Activated effector memory CD4-positive, alpha-beta T cell treated with Interleukin-2 at 50 U/mL for 16 hours (primary cell): ENCODE data around the gene ARIH1.
"Not testable (repeated sequence)": the region's sequence is repeated elsewhere in the genome, so short reads cannot be mapped to it uniquely, and the experiment has no call there.

Experiments used
- DNase-seq: peaks from one replicate; pipeline ENCODE4 v3.0.0-alpha.2; 2020

ARIH1 gene

GRCh38 chr15:72614810-72615532 lies 140.8 kb downstream of the ARIH1 start:
- no peak for DNase-seq

- DNase-seq: not testable (repeated sequence)
These were observed 141.6 kb downstream of the ARIH1 start for GRCh38 chr15:72615533-72616233.

- DNase-seq: no peak
These were observed 142.5 kb downstream of the ARIH1 start for GRCh38 chr15:72616491-72617210.

GRCh38 chr15:72623854-72624253 lies 149.7 kb downstream of the ARIH1 start:
- not testable (repeated sequence) for DNase-seq

GRCh38 chr15:72626153-72626552 lies 152.0 kb downstream of the ARIH1 start:
- not testable (repeated sequence) for DNase-seq

GRCh38 chr15:72628249-72629067 lies 154.3 kb downstream of the ARIH1 start:
- DNase-seq: not testable (repeated sequence)

GRCh38 chr15:72629068-72629570 lies 155.0 kb downstream of the ARIH1 start:
- DNase-seq: not testable (repeated sequence)

- peak; percentile 36 for DNase-seq
These were observed 162.6 kb downstream of the ARIH1 start for GRCh38 chr15:72636519-72637282.

GRCh38 chr15:72639759-72640483 lies 165.8 kb downstream of the ARIH1 start:
- not testable (repeated sequence) for DNase-seq

GRCh38 chr15:72642271-72642670 lies 168.1 kb downstream of the ARIH1 start:
- DNase-seq: not testable (repeated sequence)

GRCh38 chr15:72648631-72649253 lies 174.6 kb downstream of the ARIH1 start:
- not testable (repeated sequence) for DNase-seq
